Endothelial cell of umbilical vein (primary cell): ENCODE results near the gene VIL1. TPM values are rescaled to one million over a fixed set of nuclear protein-coding genes. Genes with fewer than 3 reads are reported as not detected.

ENCODE experiments used
- BruUV-seq: library from RNA; stranded (reverse); fragments of 400-500 nt; replicated peaks from 2 replicates; lab custom pipeline; 2021; lab: Mats Ljungman, UMichigan
- CTCF ChIA-PET: fragments of 300-600, 350-600 bp; sonication (Branson Sonifier 250); formaldehyde crosslinking; loops from one replicate; lab custom pipeline; 2021; ENCODE audit warnings: antibody characterized with exemption, inconsistent platforms; lab: Charles Lee
- POLR2A ChIA-PET: fragments of 300-600, 350-600 bp; sonication (Branson Sonifier 250); formaldehyde crosslinking; loops from one replicate; lab custom pipeline; 2021; ENCODE audit warnings: antibody characterized with exemption, inconsistent platforms; lab: Charles Lee
- DNase-seq: peaks from one replicate; pipeline ENCODE4 v3.0.0-alpha.2; 2011; ENCODE audit warnings: low read depth, low spot score
- FAIRE-seq: peaks from 2 replicates; lab custom pipeline; 2011; peaks lifted over from hg19 to GRCh38; lab: Jason Lieb, UNC
- H2AFZ ChIP-seq: 2 replicates; pipeline ENCODE4 v1.6.0; 2012; ENCODE audit warnings: low read depth, low read length, control low read depth, inconsistent platforms
- H3K27ac ChIP-seq: 2 replicates; pipeline ENCODE4 v1.5.1; 2011; ENCODE audit warnings: low read depth, mild to moderate bottlenecking, control low read depth, low read length, moderate library complexity; ENCODE audit not compliant: insufficient read depth
- H3K27me3 ChIP-seq, 2 experiments: 2 replicates each; pipeline versions ENCODE4 v1.6.0 to v1.6.1; 2011; ENCODE audit warnings: low read length in 2 of 2, mixed read lengths in 1 of 2; ENCODE audit not compliant: control insufficient read depth in 2 of 2, insufficient read depth in 2 of 2
- H3K36me3 ChIP-seq, 2 experiments: 2 replicates in 1 of 2; 3 replicates in 1 of 2; pipeline ENCODE4 v1.5.1; 2011; ENCODE audit warnings: low read length in 2 of 2, mild to moderate bottlenecking in 1 of 2, moderate library complexity in 1 of 2; ENCODE audit not compliant: control insufficient read depth in 2 of 2, insufficient read depth in 2 of 2; ENCODE audit errors: extremely low read depth in 1 of 2
- H3K4me1 ChIP-seq: 3 replicates; pipeline ENCODE4 v1.5.1; 2011; ENCODE audit warnings: mild to moderate bottlenecking, low read length; ENCODE audit not compliant: control insufficient read depth, insufficient read depth; ENCODE audit errors: extremely low read depth
- H3K4me2 ChIP-seq: 2 replicates; pipeline ENCODE4 v1.6.1; 2011; ENCODE audit warnings: low read length, control low read depth, mixed read lengths; ENCODE audit not compliant: insufficient read depth
- H3K4me3 ChIP-seq, 3 experiments: fragments of 200-600 bp in 1 of 3; sonication (generic), shearing (Covaris generic) in 1 of 3; replicated peaks in 1 of 3; 2 replicates each; pipeline ENCODE4 v1.5.1; 2011 to 2016; ENCODE audit warnings: control low read depth in 3 of 3, low read length in 3 of 3, mild to moderate bottlenecking in 2 of 3, inconsistent platforms in 1 of 3, low read depth in 1 of 3, moderate library complexity in 1 of 3; ENCODE audit not compliant: insufficient read depth in 1 of 3
- H3K79me2 ChIP-seq: 2 replicates; pipeline ENCODE4 v1.6.0; 2012; ENCODE audit warnings: low read length, inconsistent platforms; ENCODE audit not compliant: control insufficient read depth, insufficient read depth
- H3K9ac ChIP-seq: replicated peaks from 2 replicates; pipeline ENCODE3; 2011; ENCODE audit warnings: low read length, control low read depth; ENCODE audit not compliant: insufficient read depth; ENCODE audit errors: extremely low read depth
- H3K9me1 ChIP-seq: replicated peaks from 3 replicates; pipeline ENCODE4 v1.6.0; 2011; ENCODE audit warnings: mild to moderate bottlenecking, low read length; ENCODE audit not compliant: control insufficient read depth, insufficient read depth; ENCODE audit errors: extremely low read depth
- H3K9me3 ChIP-seq: replicated peaks from 2 replicates; pipeline ENCODE4 v1.5.1; 2012; ENCODE audit warnings: low read length, inconsistent platforms; ENCODE audit not compliant: control insufficient read depth, insufficient read depth
- H4K20me1 ChIP-seq: replicated peaks from 2 replicates; pipeline ENCODE3; 2011; ENCODE audit warnings: mild to moderate bottlenecking, low read length; ENCODE audit not compliant: control insufficient read depth, insufficient read depth; ENCODE audit errors: extremely low read depth
- EZH2 ChIP-seq: IDR thresholded peaks from 2 replicates; pipeline ENCODE4 v1.6.1; 2012; ENCODE audit warnings: borderline replicate concordance, low read depth, mild to moderate bottlenecking, moderate library complexity, low read length, inconsistent platforms; ENCODE audit not compliant: severe bottlenecking
- GATA2 ChIP-seq: IDR thresholded peaks from 2 replicates; pipeline ENCODE4 v1.7.0; 2011; ENCODE audit warnings: low read depth, mild to moderate bottlenecking, moderate library complexity, mixed read lengths, low read length; ENCODE audit not compliant: insufficient read length, insufficient read depth
- JUN ChIP-seq: IDR thresholded peaks from 2 replicates; pipeline ENCODE4 v1.6.1; 2011; ENCODE audit warnings: borderline replicate concordance, low read depth; ENCODE audit not compliant: insufficient read length, insufficient read depth
- POLR2A ChIP-seq: IDR thresholded peaks from 2 replicates; pipeline ENCODE4 v1.6.1; 2012; ENCODE audit warnings: low read depth, mild to moderate bottlenecking, control low read depth, low read length
- dilution Hi-C: fragments of 300-500 bp; cut with MboI; formaldehyde crosslinking; loops from one replicate; pipeline ENCODE4 v1.15.0; 2019; ENCODE audit warnings: low sequenced_read_pairs; ENCODE audit not compliant: extremely low pct_ligation_motif_present
- intact Hi-C: fragments of 100-400 bp; cut with micrococcal nuclease; formaldehyde crosslinking; loops from one replicate; pipeline ENCODE4 v1.10.0; 2022
- polyA plus RNA-seq, 4 experiments: library from polyadenylated mRNA; depleted of rRNA in 3 of 4; stranded (reverse) in 3 of 4; unstranded in 1 of 4; fragments of >200 nt; gene quantifications; 2 replicates each; pipeline versions ENCODE4 v1.2.1 to v1.2.3, GENCODE V29; 2011 to 2012; ENCODE audit warnings: missing spikeins in 1 of 4
- total RNA-seq: library from RNA; stranded (reverse); gene quantifications from 2 replicates; pipeline ENCODE4 v1.2.3, GENCODE V29; 2021
- TF ChIP-seq, protein P1 (sequence below), 2 donors: IDR thresholded peaks; 1 replicate in 1 of 2; 2 replicates in 1 of 2; pipeline ENCODE4 v1.5.1; 2011; ENCODE audit warnings: low read length in 2 of 2, mild to moderate bottlenecking in 2 of 2, moderate library complexity in 2 of 2, control low read depth in 1 of 2, inconsistent platforms in 1 of 2, low read depth in 1 of 2; ENCODE audit not compliant: insufficient read depth in 1 of 2; ENCODE audit errors: extremely low read depth in 1 of 2
- TF ChIP-seq, protein P2 (sequence below): IDR thresholded peaks from 2 replicates; pipeline ENCODE4 v1.6.1; 2011; ENCODE audit not compliant: insufficient read depth, insufficient read length

The VIL1 gene
- total and polyA plus RNA-seq, 2 donors (not counting 3 experiments of a cell fraction or from before 2014, with no cell fraction given), result not detected

DNA sequence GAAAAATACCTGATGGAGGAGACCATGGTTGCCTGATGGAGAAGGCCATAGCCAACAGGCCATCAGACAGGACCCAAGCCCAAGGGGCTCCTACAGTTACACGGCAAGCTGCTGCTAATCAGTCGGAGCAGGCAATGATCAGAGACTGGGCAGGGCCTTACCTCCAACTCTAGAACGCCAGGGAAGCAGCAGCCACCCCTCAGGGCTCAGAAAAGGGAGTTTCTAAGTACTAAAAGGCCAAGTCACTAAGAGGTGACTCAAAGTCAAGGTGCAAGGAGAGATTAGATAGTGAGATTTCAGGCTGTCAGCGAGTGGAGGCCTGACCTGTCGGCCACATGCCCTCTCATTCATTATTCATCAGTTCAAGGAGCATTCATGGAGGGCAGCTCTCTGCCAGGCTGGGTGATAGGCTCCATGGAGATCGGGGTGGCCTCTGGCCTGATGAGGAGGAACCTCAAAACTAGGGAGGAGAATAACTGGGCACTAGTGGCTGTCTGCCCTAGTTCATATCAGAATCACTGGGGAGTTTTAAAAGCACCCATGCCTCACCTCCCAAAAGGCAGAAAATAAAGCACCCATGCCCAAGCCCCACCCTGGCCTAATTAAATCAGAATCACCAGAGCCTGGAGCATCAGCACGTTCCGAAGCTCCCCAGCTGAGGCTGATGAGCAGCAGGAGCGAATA, 3.6 kb downstream of the VIL1 start:
- H3K4me2 ChIP-seq, result no peak overlapping the region
- FAIRE-seq (no peak), DNase-seq (no peak)
- no peaks in the 10 kb centered on the region for H3K27me3 ChIP-seq
- H4K20me1 ChIP-seq, result no peaks in the 10 kb centered on the region
- TF ChIP-seq, protein P1, sequence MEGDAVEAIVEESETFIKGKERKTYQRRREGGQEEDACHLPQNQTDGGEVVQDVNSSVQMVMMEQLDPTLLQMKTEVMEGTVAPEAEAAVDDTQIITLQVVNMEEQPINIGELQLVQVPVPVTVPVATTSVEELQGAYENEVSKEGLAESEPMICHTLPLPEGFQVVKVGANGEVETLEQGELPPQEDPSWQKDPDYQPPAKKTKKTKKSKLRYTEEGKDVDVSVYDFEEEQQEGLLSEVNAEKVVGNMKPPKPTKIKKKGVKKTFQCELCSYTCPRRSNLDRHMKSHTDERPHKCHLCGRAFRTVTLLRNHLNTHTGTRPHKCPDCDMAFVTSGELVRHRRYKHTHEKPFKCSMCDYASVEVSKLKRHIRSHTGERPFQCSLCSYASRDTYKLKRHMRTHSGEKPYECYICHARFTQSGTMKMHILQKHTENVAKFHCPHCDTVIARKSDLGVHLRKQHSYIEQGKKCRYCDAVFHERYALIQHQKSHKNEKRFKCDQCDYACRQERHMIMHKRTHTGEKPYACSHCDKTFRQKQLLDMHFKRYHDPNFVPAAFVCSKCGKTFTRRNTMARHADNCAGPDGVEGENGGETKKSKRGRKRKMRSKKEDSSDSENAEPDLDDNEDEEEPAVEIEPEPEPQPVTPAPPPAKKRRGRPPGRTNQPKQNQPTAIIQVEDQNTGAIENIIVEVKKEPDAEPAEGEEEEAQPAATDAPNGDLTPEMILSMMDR (IDR thresholded peaks at IDR 0.05; ENCODE audit: extremely low read depth in 1 of 2, insufficient read depth in 1 of 2, low read depth in 1 of 2, low read length in 2 of 2), result no peak
- TF ChIP-seq POLR2A, result no peak
- TF ChIP-seq, protein P2, sequence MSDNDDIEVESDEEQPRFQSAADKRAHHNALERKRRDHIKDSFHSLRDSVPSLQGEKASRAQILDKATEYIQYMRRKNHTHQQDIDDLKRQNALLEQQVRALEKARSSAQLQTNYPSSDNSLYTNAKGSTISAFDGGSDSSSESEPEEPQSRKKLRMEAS, result no peak
- TF ChIP-seq GATA2, result no peak
- TF ChIP-seq JUN, result no peak
- no peak for TF ChIP-seq EZH2
- no peak overlapping the region for H3K27ac ChIP-seq
- BruUV-seq, result no TSS peak
- no peaks in the 10 kb centered on the region for H3K36me3 ChIP-seq
- H3K9me1 ChIP-seq, result no peaks in the 10 kb centered on the region
- intact Hi-C loops, result no loop called here
- H3K4me3 ChIP-seq, result no peak overlapping the region
- POLR2A ChIA-PET, result no interaction called here
- H3K9me3 ChIP-seq, result no peaks in the 10 kb centered on the region
- H3K4me1 ChIP-seq, result no peaks in the 10 kb centered on the region
- H2AFZ ChIP-seq, result no peak overlapping the region
- CTCF ChIA-PET, result no interaction called here
- H3K9ac ChIP-seq, result no peak overlapping the region
- no peaks in the 10 kb centered on the region for H3K79me2 ChIP-seq
- dilution Hi-C loops, result no loop called here
